GM12865 (cell line): Measurements from ENCODE around the gene CTDP1.
"Not testable (repeated sequence)": the region's sequence is repeated elsewhere in the genome, so short reads cannot be mapped to it uniquely, and the experiment has no call there.

Source experiments
- DNase-seq: peaks from one replicate; pipeline ENCODE4 v3.0.0; 2010; ENCODE audit warnings: low read depth
- H3K4me3 ChIP-seq: 2 replicates; pipeline ENCODE4 v1.5.1; 2011; ENCODE audit warnings: mild to moderate bottlenecking, low read depth, low read length, control low read depth
- CTCF ChIP-seq: IDR thresholded peaks from 2 replicates; pipeline ENCODE4 v1.5.1; 2011; ENCODE audit warnings: low read length, control low read depth, low read depth, inconsistent platforms; ENCODE audit not compliant: insufficient read depth; ENCODE audit errors: missing control alignments

Gene CTDP1

GRCh38 chr18:79718126-79718525 lies 38.5 kb downstream of the CTDP1 start:
- no peak for TF ChIP-seq CTCF
- H3K4me3 ChIP-seq: no peak overlapping the region
- no peak for DNase-seq

GRCh38 chr18:79718878-79719477 lies 39.4 kb downstream of the CTDP1 start:
- no peak for DNase-seq
- no peak for TF ChIP-seq CTCF
- no peak overlapping the region for H3K4me3 ChIP-seq

GRCh38 chr18:79719478-79720358 lies 40.1 kb downstream of the CTDP1 start:
- not testable (repeated sequence) for H3K4me3 ChIP-seq, DNase-seq

- TF ChIP-seq CTCF: no peak
- no peak overlapping the region for H3K4me3 ChIP-seq
- no peak for DNase-seq
Measured at GRCh38 chr18:79720359-79720733, 40.7 kb downstream of the CTDP1 start.

GRCh38 chr18:79723036-79723435 lies 43.4 kb downstream of the CTDP1 start:
- DNase-seq: no peak
- no peak overlapping the region for H3K4me3 ChIP-seq
- no peak for TF ChIP-seq CTCF

GRCh38 chr18:79723628-79724027 lies 44.0 kb downstream of the CTDP1 start:
- no peak overlapping the region for H3K4me3 ChIP-seq
- DNase-seq: no peak
- TF ChIP-seq CTCF: no peak

- no peak overlapping the region for H3K4me3 ChIP-seq
- TF ChIP-seq CTCF: no peak
- no peak for DNase-seq
Measured at GRCh38 chr18:79724299-79725080, 44.9 kb downstream of the CTDP1 start.
